Duodenal mucosa (tissue), 2 donors: ENCODE results near the gene CDC42BPG.
"Not testable (repeated sequence)": the region's sequence is repeated elsewhere in the genome, so short reads cannot be mapped to it uniquely, and the experiment has no call there.

Source experiments
- H3K27ac ChIP-seq: one replicate; pipeline ENCODE4 v1.7.0; 2013; ENCODE audit warnings: low read depth, low read length
- H3K27me3 ChIP-seq, 2 donors: one replicate each; pipeline ENCODE4 v1.7.0; 2013; ENCODE audit warnings: low read length in 2 of 2, control low read depth in 1 of 2; ENCODE audit not compliant: insufficient read depth in 2 of 2, control insufficient read depth in 1 of 2
- H3K36me3 ChIP-seq, 2 donors: one replicate each; pipeline ENCODE4 v1.7.0; 2013; ENCODE audit warnings: low read length in 2 of 2, control low read depth in 1 of 2; ENCODE audit not compliant: insufficient read depth in 2 of 2, control insufficient read depth in 1 of 2
- H3K4me1 ChIP-seq, 2 donors: one replicate each; pipeline ENCODE4 v1.7.0; 2013; ENCODE audit warnings: low read length in 2 of 2, control low read depth in 1 of 2; ENCODE audit not compliant: insufficient read depth in 2 of 2, control insufficient read depth in 1 of 2
- H3K4me3 ChIP-seq, 2 donors: one replicate each; pipeline ENCODE4 v1.7.0; 2013; ENCODE audit warnings: low read length in 2 of 2, low read depth in 1 of 2
- H3K9ac ChIP-seq, 2 donors: one replicate each; pipeline ENCODE4 v1.7.0; 2013; ENCODE audit warnings: low read length in 2 of 2, low read depth in 1 of 2
- H3K9me3 ChIP-seq, 2 donors: one replicate each; pipeline ENCODE4 v1.7.0; 2013; ENCODE audit warnings: low read length in 2 of 2, control low read depth in 1 of 2; ENCODE audit not compliant: control insufficient read depth in 1 of 2

Gene CDC42BPG

DNA sequence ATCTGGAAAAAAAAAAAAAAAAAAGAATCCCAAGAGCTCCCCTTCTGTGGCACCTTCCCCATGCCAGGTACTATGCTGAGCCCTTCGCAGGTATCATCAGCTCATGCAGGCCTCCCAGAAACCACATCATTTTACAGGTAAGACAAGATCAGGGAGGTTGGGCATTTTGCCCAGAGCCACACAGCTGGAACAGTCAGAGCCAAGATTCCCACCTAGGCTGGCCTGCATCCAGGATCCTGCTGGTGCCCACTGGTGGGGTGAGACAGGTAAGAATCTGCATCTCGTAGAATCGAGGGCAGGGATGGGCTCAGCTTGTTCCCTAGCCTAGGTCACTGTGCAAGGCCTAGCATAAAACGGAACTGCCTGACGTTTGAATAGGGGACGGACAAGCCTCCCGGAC, 18.4 kb downstream of the CDC42BPG start:
- Histone ChIP-seq H3K27me3 (no peaks in the 10 kb centered on the region), H3K36me3 (peaks cover 10 to 47% of the 10 kb centered on the region in 2 donors), H3K9ac (no peak overlapping the region), H3K9me3 (no peaks in the 10 kb centered on the region), H3K4me1 (no peaks in the 10 kb centered on the region), H3K4me3 (no peak overlapping the region), H3K27ac (no peak overlapping the region)

DNA sequence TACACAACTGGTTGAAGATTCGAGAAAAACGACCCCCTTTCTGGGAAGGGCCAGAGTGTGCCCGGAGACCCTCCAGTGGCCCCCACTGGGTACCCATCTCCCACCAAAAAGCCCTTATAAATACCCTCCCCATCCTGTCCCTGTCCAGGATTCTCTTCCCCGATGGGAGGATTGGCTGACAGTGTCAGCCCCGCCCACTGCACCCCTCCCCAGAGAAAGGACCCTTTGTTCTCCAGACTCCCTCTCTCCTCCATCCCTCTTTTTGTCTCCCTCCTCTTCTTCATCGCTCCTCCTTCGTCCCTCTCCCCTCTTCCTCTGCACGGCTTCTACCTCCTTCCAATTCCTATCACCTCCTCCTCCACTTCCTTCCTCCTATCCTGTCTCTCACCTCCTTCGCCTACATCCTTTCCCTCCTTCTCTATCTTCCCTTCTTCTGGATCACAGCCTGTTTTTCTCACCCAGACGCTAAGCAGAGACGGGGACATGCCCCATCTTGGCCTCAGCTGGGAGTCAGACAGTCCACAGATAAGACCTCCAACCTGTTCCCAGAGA, 20.8 kb downstream of the CDC42BPG start:
- Histone ChIP-seq H3K4me3 (no peak overlapping the region), H3K4me1 (no peaks in the 10 kb centered on the region), H3K27me3 (no peaks in the 10 kb centered on the region), H3K9ac (no peak overlapping the region), H3K9me3 (no peaks in the 10 kb centered on the region), H3K36me3 (peaks cover 0 to 27% of the 10 kb centered on the region in 2 donors), H3K27ac (no peak overlapping the region)

- H3K27me3 ChIP-seq = no peaks in the 10 kb centered on the region
- H3K9ac ChIP-seq = no peak overlapping the region
- H3K36me3 ChIP-seq = no peaks in the 10 kb centered on the region
- H3K4me1 ChIP-seq = no peaks in the 10 kb centered on the region
- no peaks in the 10 kb centered on the region for H3K9me3 ChIP-seq
- no peak overlapping the region for H3K27ac ChIP-seq
- no peak overlapping the region for H3K4me3 ChIP-seq
These were observed 27.0 kb downstream of the CDC42BPG start for GRCh38 chr11:64817476-64817875.

DNA sequence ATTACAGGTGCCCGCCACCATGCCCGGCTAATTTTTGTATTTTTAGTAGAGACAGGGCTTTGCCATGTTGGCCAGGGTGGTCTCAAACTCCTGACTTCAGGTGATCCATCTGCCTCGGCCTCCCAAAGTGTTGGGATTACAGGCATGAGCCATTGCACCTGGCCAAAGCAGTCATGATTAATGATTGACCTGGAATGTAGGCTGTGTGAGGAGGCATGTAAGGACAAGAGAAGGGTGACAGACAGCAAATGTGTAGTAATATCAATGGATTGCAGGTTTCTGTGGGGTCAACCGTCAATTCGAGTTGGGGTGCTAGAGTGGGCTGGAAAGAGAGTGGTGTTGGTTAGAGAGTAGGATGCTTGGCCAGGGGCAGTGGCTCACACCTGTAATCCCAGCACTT, 29.0 kb downstream of the CDC42BPG start:
- H3K4me3 ChIP-seq, H3K9me3 ChIP-seq, H3K27ac ChIP-seq, H3K36me3 ChIP-seq, H3K27me3 ChIP-seq, H3K4me1 ChIP-seq, H3K9ac ChIP-seq: not testable (repeated sequence)

GRCh38 chr11:64814712-64815187, 29.7 kb downstream of the CDC42BPG start:
- no peak overlapping the region for H3K27ac ChIP-seq
- H3K27me3 ChIP-seq = no peaks in the 10 kb centered on the region
- no peak overlapping the region for H3K4me3 ChIP-seq
- no peak overlapping the region for H3K9ac ChIP-seq
- peaks cover 0 to 2% of the 10 kb centered on the region in 2 donors for H3K4me1 ChIP-seq
- H3K36me3 ChIP-seq = no peaks in the 10 kb centered on the region
- no peaks in the 10 kb centered on the region for H3K9me3 ChIP-seq

GRCh38 chr11:64813826-64814225, 30.6 kb downstream of the CDC42BPG start:
- no peaks in the 10 kb centered on the region for H3K36me3 ChIP-seq
- H3K4me3 ChIP-seq = no peak overlapping the region
- no peak overlapping the region for H3K27ac ChIP-seq
- no peak overlapping the region for H3K9ac ChIP-seq
- no peaks in the 10 kb centered on the region for H3K27me3 ChIP-seq
- H3K4me1 ChIP-seq = peaks cover 6 to 7% of the 10 kb centered on the region in 2 donors
- H3K9me3 ChIP-seq = no peaks in the 10 kb centered on the region

- Histone ChIP-seq H3K4me1 (peaks cover 6 to 7% of the 10 kb centered on the region in 2 donors), H3K27ac (no peak overlapping the region), H3K4me3 (peak overlapping the region; percentile 83 to 84), H3K36me3 (peaks cover 4 to 8% of the 10 kb centered on the region in 2 donors), H3K9me3 (no peaks in the 10 kb centered on the region), H3K9ac (peak overlapping the region in 1 of 2 donors; percentile 70), H3K27me3 (no peaks in the 10 kb centered on the region)
These were observed 33.6 kb downstream of the CDC42BPG start for GRCh38 chr11:64810891-64811272.

GRCh38 chr11:64810271-64810890, 34.1 kb downstream of the CDC42BPG start, which contains the start of gene MEN1:
Gene MEN1, minus strand, starts transcription at chr11:64810551. Its CDS starts 442 bp downstream, at chr11:64810109.
- Histone ChIP-seq H3K9ac (peak within 1 kb of the TSS; percentile 64 to 70), H3K4me1 (peaks cover 6 to 7% of the 10 kb centered on the region in 2 donors), H3K27me3 (no peaks in the 10 kb centered on the region), H3K36me3 (peaks cover 9 to 11% of the 10 kb centered on the region in 2 donors), H3K4me3 (peak within 1 kb of the TSS; percentile 83 to 84), H3K27ac (peak within 1 kb of the TSS; percentile 55), H3K9me3 (no peaks in the 10 kb centered on the region)

DNA sequence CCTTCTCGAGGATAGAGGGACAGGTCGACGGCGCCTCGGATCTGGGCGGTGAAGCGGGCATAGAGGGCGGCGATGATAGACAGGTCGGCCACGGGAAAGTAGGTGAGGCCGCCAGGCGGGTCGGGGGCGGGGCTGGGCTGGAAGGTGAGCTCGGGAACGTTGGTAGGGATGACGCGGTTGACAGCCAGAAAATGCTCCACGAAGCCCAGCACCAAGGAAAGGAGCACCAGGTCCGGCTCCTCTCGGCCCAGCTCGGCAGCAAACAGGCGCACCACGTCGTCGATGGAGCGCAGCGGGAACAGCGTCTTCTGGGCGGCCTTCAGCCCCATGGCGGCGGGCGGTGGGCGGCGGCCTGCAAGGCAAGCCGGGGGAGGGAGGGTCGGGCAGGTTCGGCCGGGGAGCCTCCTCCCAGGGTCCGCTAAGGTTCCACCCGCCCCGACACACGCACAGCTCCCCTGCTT, 34.6 kb downstream of the CDC42BPG start:
- H3K4me1 ChIP-seq = peaks cover 6 to 7% of the 10 kb centered on the region in 2 donors
- no peaks in the 10 kb centered on the region for H3K9me3 ChIP-seq
- peak overlapping the region; percentile 64 to 70 for H3K9ac ChIP-seq
- no peaks in the 10 kb centered on the region for H3K27me3 ChIP-seq
- peak overlapping the region; percentile 83 to 84 for H3K4me3 ChIP-seq
- H3K36me3 ChIP-seq = peaks cover 15 to 17% of the 10 kb centered on the region in 2 donors
- peak overlapping the region; percentile 10 for H3K27ac ChIP-seq

DNA sequence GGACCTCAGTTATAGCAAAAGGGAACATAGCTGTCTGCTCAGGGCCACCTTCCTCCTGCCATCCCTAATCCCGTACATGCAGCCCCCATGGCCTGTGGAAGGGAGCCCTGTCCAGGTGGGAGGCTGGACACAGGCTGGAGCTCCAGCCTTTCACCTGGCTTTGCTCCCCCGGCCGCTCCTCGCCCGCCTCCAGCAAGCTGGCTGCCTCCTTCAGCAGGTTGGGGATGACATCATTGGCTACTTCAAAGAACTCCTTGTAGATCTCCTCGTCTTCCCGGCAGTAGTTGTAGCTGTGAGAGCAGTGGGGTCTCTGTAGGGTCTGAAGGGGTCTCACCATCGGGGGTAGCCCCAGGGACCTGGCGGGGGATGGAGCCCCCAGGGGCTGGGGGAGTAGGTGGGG, 39.0 kb downstream of the CDC42BPG start:
- no peak overlapping the region for H3K4me3 ChIP-seq
- H3K9me3 ChIP-seq = no peaks in the 10 kb centered on the region
- peaks cover 28 to 31% of the 10 kb centered on the region in 2 donors for H3K4me1 ChIP-seq
- no peak overlapping the region for H3K27ac ChIP-seq
- H3K36me3 ChIP-seq = peaks cover 16 to 17% of the 10 kb centered on the region in 2 donors
- H3K27me3 ChIP-seq = no peaks in the 10 kb centered on the region
- no peak overlapping the region for H3K9ac ChIP-seq
